ENCODE data around the gene TFAP2E.
"Not testable (repeated sequence)": the region's sequence is repeated elsewhere in the genome, so short reads cannot be mapped to it uniquely, and the experiment has no call there.

The TFAP2E gene

DNA sequence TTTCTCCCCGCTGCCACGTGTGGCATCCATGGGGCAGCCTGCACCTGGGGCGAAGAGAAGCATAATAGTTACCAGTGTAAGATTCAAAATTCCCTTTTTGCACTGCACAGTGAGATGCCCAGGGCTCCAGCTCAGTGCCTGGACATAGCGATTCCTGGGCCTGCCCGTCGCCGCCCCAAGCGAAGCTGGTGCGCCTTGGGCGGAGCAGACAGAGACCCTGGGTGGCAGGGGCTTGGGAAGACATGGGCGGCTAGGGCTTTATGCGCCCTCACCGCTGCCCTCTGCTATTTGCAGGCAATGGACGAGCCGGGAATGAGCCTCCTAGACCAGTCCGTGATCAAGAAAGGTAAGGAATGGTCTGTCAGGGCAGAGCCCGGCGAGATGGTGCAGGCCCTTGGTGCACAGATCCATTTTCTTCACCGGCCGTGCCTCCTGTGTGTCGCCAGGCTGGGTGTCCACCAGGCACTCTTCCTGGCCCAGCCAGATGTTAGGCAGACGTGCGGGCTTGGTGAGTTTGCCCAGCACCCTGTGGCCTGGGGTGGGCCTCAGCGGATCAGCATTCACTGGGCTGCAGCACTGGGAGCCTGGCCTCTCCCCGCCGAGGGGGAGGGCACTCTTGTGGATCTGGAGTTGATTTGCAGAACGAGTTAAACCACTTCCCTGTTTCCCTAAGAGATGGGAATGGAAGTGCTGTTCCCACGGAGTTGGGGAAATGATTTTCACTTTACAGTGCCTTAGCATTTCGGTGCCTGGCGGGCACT, 1.7 kb downstream of the TFAP2E start:
- no peak for DNase-seq

DNA sequence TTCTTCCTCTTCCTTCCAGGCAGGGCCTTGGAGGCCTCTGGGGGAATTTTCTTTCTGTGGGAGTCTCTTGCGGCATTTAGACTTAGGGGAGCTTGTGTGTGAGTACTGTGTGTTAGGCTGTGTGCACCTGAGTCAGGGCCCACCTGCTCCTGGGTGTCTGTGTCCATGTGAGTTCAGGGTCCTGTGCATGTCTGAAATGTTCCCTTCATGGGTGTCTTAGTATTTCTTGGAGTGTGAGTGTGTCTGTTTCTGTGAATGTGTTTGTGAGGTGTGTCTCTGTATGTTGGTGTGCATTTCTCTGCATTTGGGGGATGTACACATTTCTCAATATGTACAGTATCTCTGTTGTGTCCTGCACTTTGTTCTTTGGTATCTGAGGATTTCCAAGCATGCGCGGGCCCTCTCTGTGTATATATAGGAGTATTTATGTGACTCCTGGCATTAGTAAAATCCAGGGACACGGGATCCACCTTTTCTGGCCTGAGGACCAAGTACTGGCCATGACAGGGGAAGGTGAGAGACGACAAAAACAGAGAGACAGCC, 2.4 kb downstream of the TFAP2E start:
- no peak for DNase-seq

- no peak for DNase-seq
Observed at GRCh38 chr1:35576061-35576765, 3.1 kb downstream of the TFAP2E start.

DNA sequence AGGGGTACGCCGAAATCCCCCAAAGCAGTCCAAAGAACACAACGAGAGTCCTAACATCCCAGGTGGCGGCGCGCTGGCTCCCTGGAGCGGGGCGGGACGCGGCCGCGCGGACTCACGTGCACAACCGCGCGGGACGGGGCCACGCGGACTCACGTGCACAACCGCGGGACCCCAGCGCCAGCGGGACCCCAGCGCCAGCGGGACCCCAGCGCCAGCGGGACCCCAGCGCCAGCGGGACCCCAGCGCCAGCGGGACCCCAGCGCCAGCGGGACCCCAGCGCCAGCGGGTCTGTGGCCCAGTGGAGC, 3.6 kb downstream of the TFAP2E start:
- not testable (repeated sequence) for DNase-seq

DNA sequence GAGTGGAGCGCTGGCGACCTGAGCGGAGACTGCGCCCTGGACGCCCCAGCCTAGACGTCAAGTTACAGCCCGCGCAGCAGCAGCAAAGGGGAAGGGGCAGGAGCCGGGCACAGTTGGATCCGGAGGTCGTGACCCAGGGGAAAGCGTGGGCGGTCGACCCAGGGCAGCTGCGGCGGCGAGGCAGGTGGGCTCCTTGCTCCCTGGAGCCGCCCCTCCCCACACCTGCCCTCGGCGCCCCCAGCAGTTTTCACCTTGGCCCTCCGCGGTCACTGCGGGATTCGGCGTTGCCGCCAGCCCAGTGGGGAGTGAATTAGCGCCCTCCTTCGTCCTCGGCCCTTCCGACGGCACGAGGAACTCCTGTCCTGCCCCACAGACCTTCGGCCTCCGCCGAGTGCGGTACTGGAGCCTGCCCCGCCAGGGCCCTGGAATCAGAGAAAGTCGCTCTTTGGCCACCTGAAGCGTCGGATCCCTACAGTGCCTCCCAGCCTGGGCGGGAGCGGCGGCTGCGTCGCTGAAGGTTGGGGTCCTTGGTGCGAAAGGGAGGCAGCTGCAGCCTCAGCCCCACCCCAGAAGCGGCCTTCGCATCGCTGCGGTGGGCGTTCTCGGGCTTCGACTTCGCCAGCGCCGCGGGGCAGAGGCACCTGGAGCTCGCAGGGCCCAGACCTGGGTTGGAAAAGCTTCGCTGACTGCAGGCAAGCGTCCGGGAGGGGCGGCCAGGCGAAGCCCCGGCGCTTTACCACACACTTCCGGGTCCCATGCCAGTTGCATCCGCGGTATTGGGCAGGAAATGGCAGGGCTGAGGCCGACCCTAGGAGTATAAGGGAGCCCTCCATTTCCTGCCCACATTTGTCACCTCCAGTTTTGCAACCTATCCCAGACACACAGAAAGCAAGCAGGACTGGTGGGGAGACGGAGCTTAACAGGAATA, 4.2 kb downstream of the TFAP2E start:
- peak; percentile 43 for DNase-seq

DNA sequence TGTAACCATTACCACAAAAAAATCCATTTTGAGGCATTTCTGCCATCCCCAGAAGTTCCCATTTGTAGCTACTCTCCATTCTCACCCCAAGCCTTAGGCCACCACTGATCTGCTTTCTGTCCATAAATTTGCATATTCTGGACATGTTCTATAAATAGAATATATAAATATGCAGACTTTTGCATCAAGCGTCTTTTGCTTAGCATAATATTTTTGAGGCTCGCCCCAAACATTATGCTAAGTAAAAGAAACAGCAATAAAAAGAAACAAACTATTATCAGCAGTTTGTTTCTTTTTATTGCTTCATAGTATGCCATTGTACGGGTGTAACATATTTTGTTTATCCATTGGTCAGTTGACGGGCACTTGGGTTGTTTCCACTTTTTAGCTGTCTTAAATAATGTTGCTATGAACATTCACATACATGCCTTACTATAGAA, 7.9 kb downstream of the TFAP2E start:
- no peak for DNase-seq

- DNase-seq, result not testable (repeated sequence)
Observed at GRCh38 chr1:35581621-35582020, 8.5 kb downstream of the TFAP2E start.

- DNase-seq, result no peak
Observed at GRCh38 chr1:35585281-35585680, 12.2 kb downstream of the TFAP2E start.

DNA sequence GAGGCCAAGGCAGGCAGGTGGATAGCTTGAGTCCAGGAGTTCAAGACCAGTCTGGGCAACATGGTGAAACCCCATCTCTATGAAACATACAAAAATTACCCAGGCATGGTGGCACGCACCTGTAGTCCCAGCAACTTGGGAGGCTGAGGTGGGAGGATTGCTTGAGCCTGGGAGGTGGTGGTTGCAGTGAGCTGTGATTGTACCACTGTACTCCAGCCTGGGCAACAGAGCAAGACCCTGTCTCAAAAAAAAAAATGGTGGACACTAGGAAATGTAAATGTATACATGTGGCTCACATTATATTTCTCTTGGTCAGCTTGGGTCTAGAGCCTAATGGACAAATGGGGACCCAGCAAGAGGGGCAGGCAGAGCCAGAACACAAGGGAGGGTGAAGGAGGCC, 12.7 kb downstream of the TFAP2E start:
- not testable (repeated sequence) for DNase-seq

GRCh38 chr1:35586808-35587207, 13.7 kb downstream of the TFAP2E start:
- no peak for DNase-seq

DNA sequence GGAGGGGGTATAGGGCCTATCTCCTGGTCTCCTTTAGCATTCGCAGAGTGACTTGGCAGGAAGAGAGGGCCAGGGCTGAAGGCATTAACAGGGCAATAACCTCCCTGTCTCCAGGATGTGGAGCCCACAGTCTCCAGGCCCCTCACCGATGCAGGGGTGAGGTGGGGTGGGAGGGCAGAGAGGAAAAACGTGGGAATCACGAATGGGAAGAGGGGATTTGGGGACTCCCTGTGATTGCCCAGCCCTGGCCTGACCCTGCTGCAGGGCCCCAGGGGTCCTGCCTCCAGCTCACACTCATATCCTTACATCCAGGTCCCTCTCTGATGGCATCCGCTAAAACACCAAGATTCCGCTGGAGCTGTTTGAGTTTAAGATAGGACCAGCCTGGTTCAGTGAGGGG, 14.6 kb downstream of the TFAP2E start:
- DNase-seq, result no peak

GRCh38 chr1:35588197-35588910, 15.2 kb downstream of the TFAP2E start:
- no peak for DNase-seq

DNA sequence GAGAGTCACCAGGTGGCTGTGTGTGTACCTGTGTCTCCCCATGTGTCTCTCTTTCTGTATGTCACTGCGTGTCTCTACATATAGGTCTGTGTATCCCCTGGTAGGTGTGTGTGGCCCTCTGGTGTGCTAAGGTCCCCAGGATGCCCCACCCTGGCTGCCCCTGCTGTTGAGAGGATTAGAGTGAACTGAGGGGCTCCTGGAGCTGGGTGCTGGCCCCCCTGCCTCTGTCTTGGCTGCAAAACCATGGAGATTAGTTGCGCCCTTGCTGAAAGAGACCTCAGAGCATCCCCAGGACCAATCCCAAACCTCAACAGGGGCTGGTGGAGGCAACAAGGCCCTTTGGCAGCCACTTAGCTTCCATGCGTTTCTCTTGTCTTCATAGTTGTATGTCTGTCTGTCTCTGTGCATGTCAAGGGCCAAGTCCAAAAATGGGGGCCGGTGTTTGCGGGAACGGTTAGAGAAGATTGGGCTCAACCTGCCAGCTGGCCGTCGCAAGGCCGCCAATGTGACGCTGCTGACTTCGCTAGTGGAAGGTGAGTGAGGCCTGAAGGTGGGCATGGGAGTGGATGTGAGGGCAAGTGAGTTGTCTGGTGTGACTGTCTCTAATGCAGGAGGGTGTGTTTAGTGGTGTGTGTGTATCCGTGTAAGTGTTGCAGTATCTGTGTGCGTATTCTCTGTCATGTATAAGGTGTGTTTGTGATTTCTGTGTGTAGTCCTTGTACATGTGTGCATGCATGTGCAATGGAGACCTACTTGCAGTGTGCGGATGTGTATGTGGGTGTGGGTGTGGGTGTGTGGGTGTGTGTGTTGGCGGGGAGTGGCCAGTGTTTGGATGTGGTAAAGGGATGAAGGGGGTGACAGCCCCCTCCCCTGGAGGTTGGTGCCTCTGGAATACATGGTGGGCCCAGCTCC, 16.7 kb downstream of the TFAP2E start:
- no peak for DNase-seq

GRCh38 chr1:35590476-35591040, 17.4 kb downstream of the TFAP2E start:
- DNase-seq, result no peak

GRCh38 chr1:35591211-35591610, 18.1 kb downstream of the TFAP2E start:
- no peak for DNase-seq

GRCh38 chr1:35592991-35593769, 20.1 kb downstream of the TFAP2E start:
- DNase-seq, result no peak

DNA sequence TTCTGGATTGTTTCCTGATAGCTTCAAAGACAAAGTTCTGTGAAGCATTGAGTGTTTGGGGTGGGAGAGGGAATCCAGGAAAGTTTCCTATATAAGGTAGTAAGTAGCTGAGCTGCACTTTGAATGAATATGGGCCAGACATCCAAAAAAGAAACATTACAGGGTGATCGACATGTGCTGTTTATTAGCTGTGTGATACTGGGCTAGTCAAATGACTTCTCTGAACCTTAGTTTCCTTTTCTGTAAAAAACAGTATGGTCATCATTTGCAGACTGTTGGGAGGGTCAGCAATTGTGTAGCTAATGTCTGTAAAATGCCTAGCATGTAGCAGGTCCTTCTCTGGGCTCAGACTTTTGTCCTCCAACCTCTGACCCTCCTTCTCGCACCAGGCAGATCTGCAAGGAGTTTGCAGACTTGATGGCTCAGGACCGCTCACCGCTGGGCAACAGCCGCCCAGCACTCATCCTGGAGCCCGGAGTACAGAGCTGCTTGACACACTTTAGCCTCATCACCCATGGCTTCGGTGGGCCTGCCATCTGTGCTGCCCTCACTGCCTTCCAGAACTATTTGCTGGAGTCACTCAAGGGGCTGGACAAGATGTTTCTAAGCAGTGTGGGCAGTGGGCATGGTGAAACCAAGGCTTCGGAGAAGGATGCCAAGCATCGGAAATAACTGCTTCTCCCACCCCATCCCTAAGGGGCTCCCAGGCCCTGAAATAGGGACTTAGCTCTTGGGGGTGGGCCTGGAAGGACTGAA, 21.1 kb downstream of the TFAP2E start:
- no peak for DNase-seq

GRCh38 chr1:35595684-35596083, 22.6 kb downstream of the TFAP2E start:
- no peak for DNase-seq

GRCh38 chr1:35597870-35598269, 24.8 kb downstream of the TFAP2E start:
- no peak for DNase-seq
